ENCODE measurements around the gene MEX3D. TPM values are rescaled to one million over a fixed set of nuclear protein-coding genes. Genes with fewer than 3 reads are reported as not detected.

MEX3D gene
- total RNA-seq, 4 donors from 2014 or later: 21.4 to 26.6 (median 23.0) TPM

DNA sequence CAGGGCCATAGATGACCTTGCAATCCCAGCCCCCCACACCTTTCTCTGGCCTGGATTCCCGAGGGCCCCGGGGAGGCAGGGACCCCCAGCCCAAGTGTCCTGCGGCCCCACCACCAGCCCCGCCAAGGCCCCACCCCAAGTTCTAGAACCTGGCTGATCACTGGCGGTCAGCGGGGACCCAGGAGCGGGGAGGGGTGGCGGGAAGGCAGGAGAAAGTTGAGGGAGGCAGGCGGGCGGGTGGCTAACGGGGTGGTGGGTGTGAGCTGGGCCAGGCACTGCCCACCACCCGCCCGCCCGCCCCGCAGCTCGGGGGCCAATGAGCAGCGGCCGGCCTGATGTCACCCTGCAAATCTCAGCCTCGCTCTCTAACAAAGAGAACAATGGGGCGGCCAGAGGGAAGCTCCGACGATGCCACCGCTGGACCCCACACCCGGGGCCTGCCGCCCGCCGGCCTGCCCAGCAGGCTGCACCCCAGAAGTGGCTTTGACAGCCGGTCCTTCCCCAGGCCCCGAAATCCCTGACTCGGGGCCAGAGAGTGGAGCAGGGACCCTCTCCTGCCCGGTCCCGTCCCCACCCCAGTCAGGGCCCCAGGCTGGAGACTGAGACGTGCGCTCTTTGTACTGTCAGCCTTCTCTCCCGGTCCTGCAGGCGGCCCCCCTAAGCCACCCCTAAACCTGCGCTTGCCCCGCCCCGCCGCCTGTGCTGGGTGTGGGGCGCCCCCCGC, 1.6 kb downstream of the MEX3D start:
- no peak for DNase-seq
- TF ChIP-seq, protein P1, sequence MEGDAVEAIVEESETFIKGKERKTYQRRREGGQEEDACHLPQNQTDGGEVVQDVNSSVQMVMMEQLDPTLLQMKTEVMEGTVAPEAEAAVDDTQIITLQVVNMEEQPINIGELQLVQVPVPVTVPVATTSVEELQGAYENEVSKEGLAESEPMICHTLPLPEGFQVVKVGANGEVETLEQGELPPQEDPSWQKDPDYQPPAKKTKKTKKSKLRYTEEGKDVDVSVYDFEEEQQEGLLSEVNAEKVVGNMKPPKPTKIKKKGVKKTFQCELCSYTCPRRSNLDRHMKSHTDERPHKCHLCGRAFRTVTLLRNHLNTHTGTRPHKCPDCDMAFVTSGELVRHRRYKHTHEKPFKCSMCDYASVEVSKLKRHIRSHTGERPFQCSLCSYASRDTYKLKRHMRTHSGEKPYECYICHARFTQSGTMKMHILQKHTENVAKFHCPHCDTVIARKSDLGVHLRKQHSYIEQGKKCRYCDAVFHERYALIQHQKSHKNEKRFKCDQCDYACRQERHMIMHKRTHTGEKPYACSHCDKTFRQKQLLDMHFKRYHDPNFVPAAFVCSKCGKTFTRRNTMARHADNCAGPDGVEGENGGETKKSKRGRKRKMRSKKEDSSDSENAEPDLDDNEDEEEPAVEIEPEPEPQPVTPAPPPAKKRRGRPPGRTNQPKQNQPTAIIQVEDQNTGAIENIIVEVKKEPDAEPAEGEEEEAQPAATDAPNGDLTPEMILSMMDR (IDR thresholded peaks at IDR 0.05): no peak
- TF ChIP-seq POLR2A (IDR thresholded peaks at IDR 0.05): peak in 3 of 4 donors; percentile 31 to 57 (median 53)
- H3K9me3 ChIP-seq: no peaks in the 10 kb centered on the region
- peak overlapping the region; percentile 74 to 92 (median 86) for H3K27ac ChIP-seq
- intact Hi-C loops (cut with DNase I): no loop called here
- WGBS, 2 donors: 0 to 31% methylated on average over 1 to 5 of the region's 42 CpGs
- peak overlapping the region; percentile 57 to 89 (median 79) for H3K4me3 ChIP-seq
- no peaks in the 10 kb centered on the region for H3K36me3 ChIP-seq
- H3K27me3 ChIP-seq: peaks cover 0 to 13% (median 0%) of the 10 kb centered on the region in 4 donors
- peaks cover 17 to 38% (median 25%) of the 10 kb centered on the region in 3 donors for H3K4me1 ChIP-seq

DNA sequence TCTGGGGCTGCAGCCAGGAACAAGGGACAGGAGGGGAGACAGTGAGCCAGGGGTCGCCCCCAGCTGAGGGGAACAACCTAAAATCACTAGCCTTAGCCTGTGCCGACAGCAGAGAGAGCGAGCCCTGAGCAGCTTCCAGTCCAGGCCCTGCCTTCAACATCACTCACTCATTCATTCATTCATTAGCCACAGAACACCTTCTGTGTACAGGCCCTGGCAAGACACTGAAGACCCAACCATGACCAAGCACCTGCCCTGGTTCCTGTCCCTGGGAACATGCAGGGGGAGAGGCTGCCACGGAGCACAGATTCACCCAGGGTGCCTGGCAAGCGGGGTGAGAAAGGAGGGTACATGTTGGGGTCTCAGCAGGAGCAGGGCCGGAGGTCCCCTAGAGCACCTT, 4.9 kb downstream of the MEX3D start:
- Histone ChIP-seq H3K36me3 (no peaks in the 10 kb centered on the region), H3K27me3 (no peaks in the 10 kb centered on the region), H3K27ac (no peak overlapping the region), H3K4me3 (no peak overlapping the region), H3K9me3 (no peaks in the 10 kb centered on the region), H3K4me1 (peaks cover 10 to 23% (median 21%) of the 10 kb centered on the region in 3 donors)
- TF ChIP-seq, protein P1 (IDR thresholded peaks at IDR 0.05): no peak
- no peak for TF ChIP-seq POLR2A (IDR thresholded peaks at IDR 0.05)
- DNase-seq: no peak
- intact Hi-C loops (cut with DNase I): no loop called here
- WGBS, 2 donors: 86 to 93% methylated on average over 2 to 3 of the region's 6 CpGs

DNA sequence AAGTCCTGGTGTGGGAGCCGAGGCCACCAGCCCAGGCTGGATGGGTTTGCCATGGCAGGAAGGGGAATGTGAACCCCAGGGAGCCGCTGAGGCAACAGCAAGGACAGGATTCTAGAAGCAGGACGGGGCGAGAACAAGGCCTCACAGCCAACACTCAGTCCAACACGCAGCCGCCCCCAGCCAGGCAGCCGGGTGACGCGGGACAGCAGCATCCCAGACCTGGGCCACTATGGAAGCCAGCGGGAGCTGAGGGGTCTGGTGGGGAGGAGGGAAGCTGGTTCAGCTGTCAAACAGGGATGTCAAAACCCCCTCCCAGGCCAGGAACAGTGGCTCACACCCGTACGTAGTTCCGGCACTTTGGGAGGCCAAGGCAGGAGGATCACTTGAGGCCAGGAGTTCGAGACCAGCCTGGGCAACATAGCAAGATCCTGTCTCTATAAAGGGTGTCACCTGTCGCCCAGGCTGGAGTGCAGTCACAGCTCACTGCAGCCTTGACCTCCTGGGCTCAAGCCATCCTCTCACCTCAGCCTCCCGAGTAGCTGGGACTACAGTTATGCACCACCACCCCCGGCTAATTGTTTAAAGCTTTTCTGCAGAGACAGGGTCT, 6.8 kb downstream of the MEX3D start:
- Histone ChIP-seq H3K27me3 (no peaks in the 10 kb centered on the region), H3K9me3 (no peaks in the 10 kb centered on the region), H3K27ac (no peak overlapping the region), H3K4me3 (no peak overlapping the region), H3K4me1 (peaks cover 7 to 11% (median 9%) of the 10 kb centered on the region in 3 donors), H3K36me3 (peaks cover 0 to 6% (median 0%) of the 10 kb centered on the region in 3 donors)
- TF ChIP-seq POLR2A (IDR thresholded peaks at IDR 0.05): no peak
- TF ChIP-seq, protein P1 (IDR thresholded peaks at IDR 0.05): no peak
- 90 to 95% methylated on average over 4 to 14 of the region's 17 CpGs for WGBS, 2 donors
- no peak for DNase-seq
- intact Hi-C loops (cut with DNase I): no loop called here

DNA sequence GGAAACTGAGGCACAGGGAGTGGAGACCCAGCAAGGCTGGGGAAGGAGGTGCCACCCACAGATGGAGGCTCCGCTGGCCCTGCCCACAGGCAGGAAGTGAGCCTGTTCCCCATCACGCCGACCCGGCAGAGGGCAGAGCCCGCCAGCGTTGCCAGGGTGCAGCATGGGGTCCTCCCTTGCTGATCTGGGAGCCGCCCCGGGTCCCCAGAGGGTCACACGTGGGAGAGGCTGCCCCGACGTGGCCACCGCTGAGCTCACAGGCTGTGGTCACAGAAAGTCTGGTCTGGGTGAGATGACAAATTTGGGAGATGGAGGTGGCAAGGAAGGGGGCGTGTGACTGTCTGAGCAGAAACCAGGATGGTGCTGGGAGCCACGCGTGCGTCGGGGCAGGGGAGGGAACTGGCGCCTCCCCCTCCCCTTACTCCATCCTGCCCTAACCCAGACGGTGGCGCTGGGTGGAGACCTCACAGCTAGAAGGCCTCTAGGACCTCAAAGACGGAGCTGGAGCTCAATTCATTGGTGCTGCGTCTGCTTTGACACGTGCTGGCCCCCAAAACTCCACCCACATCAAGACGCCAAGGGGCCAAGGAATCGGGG, 7.7 kb downstream of the MEX3D start:
- H3K36me3 ChIP-seq: peaks cover 0 to 16% (median 0%) of the 10 kb centered on the region in 3 donors
- 90% methylated on average over 2 of the region's 25 CpGs; no CpG with 5 or more reads in 1 of the 2 donors for WGBS, 2 donors
- H3K4me1 ChIP-seq: peaks cover 0 to 2% (median 0%) of the 10 kb centered on the region in 3 donors
- intact Hi-C loops (cut with DNase I): no loop called here
- TF ChIP-seq, protein P1 (IDR thresholded peaks at IDR 0.05): no peak
- TF ChIP-seq POLR2A (IDR thresholded peaks at IDR 0.05): no peak
- H3K4me3 ChIP-seq: no peak overlapping the region
- no peak overlapping the region for H3K27ac ChIP-seq
- DNase-seq: no peak
- no peaks in the 10 kb centered on the region for H3K9me3 ChIP-seq
- no peaks in the 10 kb centered on the region for H3K27me3 ChIP-seq

DNA sequence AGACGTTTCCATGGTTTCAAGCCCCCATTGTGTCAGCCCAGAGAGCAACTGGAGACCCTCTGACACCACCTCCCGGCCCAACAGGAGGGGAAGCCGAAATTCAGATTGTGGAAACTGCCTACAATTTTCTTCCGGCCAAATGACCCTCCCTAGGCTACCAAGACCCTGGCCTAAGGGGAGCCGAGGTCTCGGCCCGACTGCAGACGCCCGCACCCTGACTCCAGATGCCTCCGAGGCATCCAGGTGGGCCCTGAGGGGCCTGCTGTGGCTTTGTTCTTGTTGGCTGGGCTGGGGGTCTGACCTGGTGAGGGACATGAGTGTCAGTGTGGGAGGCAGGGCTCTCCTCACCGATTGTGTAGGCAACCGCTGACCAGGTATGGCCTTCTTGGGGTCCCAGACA, 9.6 kb downstream of the MEX3D start:
- intact Hi-C loops (cut with DNase I): no loop called here
- H3K9me3 ChIP-seq: no peaks in the 10 kb centered on the region
- no peaks in the 10 kb centered on the region for H3K27me3 ChIP-seq
- TF ChIP-seq POLR2A (IDR thresholded peaks at IDR 0.05): no peak
- TF ChIP-seq, protein P1 (IDR thresholded peaks at IDR 0.05): no peak
- H3K36me3 ChIP-seq: peaks cover 0 to 22% (median 0%) of the 10 kb centered on the region in 3 donors
- no peak overlapping the region for H3K27ac ChIP-seq
- no peak overlapping the region for H3K4me3 ChIP-seq
- H3K4me1 ChIP-seq: no peaks in the 10 kb centered on the region
- no peak for DNase-seq
- 85 to 97% methylated on average over 3 to 11 of the region's 12 CpGs for WGBS, 2 donors

Measured in esophagus squamous epithelium (tissue), 5 donors.